Activated CD4-positive, alpha-beta memory T cell treated with anti-CD3 and anti-CD28 coated beads for 36 hours (primary cell): ENCODE measurements around the gene FBXL17. TPM values are rescaled to one million over a fixed set of nuclear protein-coding genes. Genes with fewer than 3 reads are reported as not detected.

ENCODE experiments used
- CTCF ChIA-PET: fragments of 350-600 bp; sonication (Branson Sonifier 250); formaldehyde crosslinking; loops from one replicate; lab custom pipeline; 2021; ENCODE audit warnings: antibody characterized with exemption, inconsistent platforms; lab: Charles Lee
- POLR2A ChIA-PET: fragments of 350-600 bp; sonication (Branson Sonifier 250); formaldehyde crosslinking; loops from one replicate; lab custom pipeline; 2021; ENCODE audit warnings: antibody characterized with exemption; lab: Charles Lee
- DNase-seq: peaks from one replicate; pipeline ENCODE4 v3.0.0-alpha.2; 2020
- H3K27ac Mint-ChIP-seq: one replicate; pipeline ENCODE4 v1.8.0; 2021; ENCODE audit warnings: mixed read lengths
- H3K27me3 Mint-ChIP-seq: one replicate; pipeline ENCODE4 v1.8.0; 2021; ENCODE audit warnings: mixed read lengths
- H3K36me3 Mint-ChIP-seq: one replicate; pipeline ENCODE4 v1.8.0; 2021; ENCODE audit warnings: mixed read lengths
- H3K4me1 Mint-ChIP-seq: one replicate; pipeline ENCODE4 v1.8.0; 2021; ENCODE audit warnings: low read depth, mixed read lengths
- H3K4me3 Mint-ChIP-seq: one replicate; pipeline ENCODE4 v1.8.0; 2021; ENCODE audit warnings: mild to moderate bottlenecking, mixed read lengths
- H3K9me3 Mint-ChIP-seq: one replicate; pipeline ENCODE4 v1.8.0; 2021; ENCODE audit warnings: mixed read lengths
- intact Hi-C: fragments of 100-400 bp; cut with micrococcal nuclease; formaldehyde crosslinking; loops from one replicate; pipeline ENCODE4 v1.15.1; 2023
- total RNA-seq, 2 experiments: library from RNA; stranded (reverse); gene quantifications; one replicate each; pipeline ENCODE4 v1.2.3, GENCODE V29; 2021

Gene FBXL17
- total RNA-seq, 2 experiments from 2014 or later: 5.5 to 6.7 TPM

DNA sequence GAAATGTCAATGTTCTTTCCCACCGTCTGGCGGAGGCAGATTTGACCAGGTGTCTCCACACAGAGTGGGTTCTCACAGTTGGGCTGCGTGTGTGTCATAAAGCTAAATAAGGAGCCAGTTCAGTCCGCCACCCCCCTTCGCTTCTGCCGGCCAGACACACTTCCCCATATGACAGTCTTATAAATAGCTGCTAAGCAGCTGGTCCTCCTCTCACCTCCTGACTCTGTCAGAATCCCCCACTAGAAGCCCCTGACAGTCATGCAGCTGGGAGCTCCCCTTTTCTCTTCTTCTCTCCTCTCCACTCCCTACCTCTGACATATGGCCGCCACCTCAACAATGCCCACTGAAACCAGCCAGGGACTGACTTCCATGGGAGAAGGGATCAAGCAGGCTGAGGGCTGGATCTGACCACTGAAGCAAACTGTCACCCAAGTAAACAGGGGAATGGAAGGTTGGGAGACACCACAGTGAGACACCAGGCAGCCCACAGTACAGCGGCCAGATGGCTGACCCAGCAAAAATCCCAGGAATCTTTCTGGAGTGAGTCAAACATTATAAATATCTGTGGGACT is 569.2 kb downstream of the FBXL17 start:
- Mint-ChIP-seq H3K36me3 (no peaks in the 10 kb centered on the region), H3K27ac (no peak overlapping the region), H3K4me3 (no peak overlapping the region), H3K4me1 (no peaks in the 10 kb centered on the region), H3K27me3 (no peaks in the 10 kb centered on the region), H3K9me3 (no peaks in the 10 kb centered on the region)
- ChIA-PET POLR2A (no interaction called here), CTCF (no interaction called here)
- intact Hi-C loops: no loop called here
- DNase-seq: no peak

DNA sequence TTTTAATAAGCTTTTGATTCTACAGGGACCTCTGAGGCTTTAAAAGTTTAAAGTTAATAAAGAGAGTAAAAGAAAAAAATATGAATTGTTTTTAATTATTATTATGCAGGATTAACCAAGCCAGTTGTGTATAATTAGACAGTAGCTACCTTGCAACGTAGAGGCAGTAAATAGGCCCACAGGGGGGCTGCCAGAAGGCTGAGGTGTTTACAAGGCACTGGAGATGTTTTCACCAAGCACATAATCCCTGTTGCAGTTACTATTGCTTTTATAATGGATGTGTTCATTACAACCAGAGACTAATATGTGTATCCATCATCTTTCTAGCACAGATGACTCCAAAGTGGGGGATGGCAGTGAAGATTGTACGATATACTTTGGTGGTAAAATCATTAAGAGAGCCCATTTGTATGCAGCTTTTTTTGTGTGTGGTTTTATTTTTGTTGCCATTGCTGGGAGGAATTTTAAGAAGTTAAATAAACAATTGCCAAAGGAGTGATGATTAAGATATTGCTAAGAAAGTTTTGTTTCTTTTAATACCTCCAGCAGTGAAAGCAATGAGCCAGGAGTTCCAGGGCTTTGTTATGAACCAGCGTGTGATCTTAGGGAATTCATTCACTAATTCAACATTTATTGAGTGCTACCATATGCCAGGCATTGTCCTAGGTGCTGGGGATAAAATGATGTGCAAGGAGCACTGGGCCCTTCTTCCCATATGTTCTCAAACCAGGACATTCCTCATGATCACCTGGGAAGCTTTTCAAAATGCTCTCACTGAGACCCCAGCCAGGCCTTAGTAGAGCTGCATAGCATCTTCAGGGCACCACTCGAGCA is 572.5 kb downstream of the FBXL17 start:
- CTCF ChIA-PET: no interaction called here
- Mint-ChIP-seq H3K27me3 (no peaks in the 10 kb centered on the region), H3K27ac (no peak overlapping the region), H3K36me3 (no peaks in the 10 kb centered on the region), H3K4me3 (no peak overlapping the region), H3K4me1 (no peaks in the 10 kb centered on the region), H3K9me3 (no peaks in the 10 kb centered on the region)
- no peak for DNase-seq
- intact Hi-C loops: no loop called here
- POLR2A ChIA-PET: no interaction called here
